Stimulated activated CD8-positive, alpha-beta memory T cell treated with anti-CD3 and anti-CD28 coated beads, Interleukin-12 subunit alpha, Interleukin-12 subunit beta, amount 100 ng/mL, for 24 hours (primary cell): ENCODE measurements around the gene ATP5PF.
"Not testable (repeated sequence)": the region's sequence is repeated elsewhere in the genome, so short reads cannot be mapped to it uniquely, and the experiment has no call there.

Source experiments
- DNase-seq: peaks from one replicate; pipeline ENCODE4 v3.0.0-alpha.2; 2020; ENCODE audit errors: extremely low read depth

The ATP5PF gene

GRCh38 chr21:25734904-25735645 lies at the start of gene ATP5PF, which contains the start of gene GABPA:
Gene ATP5PF (minus strand): TSS chr21:25734904. CDS start chr21:25729794, 5,110 bp downstream.
Gene GABPA (plus strand): TSS chr21:25734972. CDS start chr21:25741599, 6,627 bp downstream.
- DNase-seq, result peak; percentile 90

- not testable (repeated sequence) for DNase-seq
These were observed 43.6 kb upstream of the ATP5PF start for GRCh38 chr21:25778126-25778875.

GRCh38 chr21:25776440-25776839 lies 41.7 kb upstream of the ATP5PF start:
- no peak for DNase-seq

GRCh38 chr21:25772686-25773085 lies 38.0 kb upstream of the ATP5PF start:
- DNase-seq, result no peak

- no peak for DNase-seq
These were observed 33.2 kb upstream of the ATP5PF start for GRCh38 chr21:25767921-25768320.

GRCh38 chr21:25764065-25764464 lies 29.4 kb upstream of the ATP5PF start:
- no peak for DNase-seq

GRCh38 chr21:25760677-25761076 lies 26.0 kb upstream of the ATP5PF start:
- DNase-seq, result no peak

GRCh38 chr21:25760061-25760460 lies 25.4 kb upstream of the ATP5PF start:
- no peak for DNase-seq

- no peak for DNase-seq
These were observed 24.9 kb upstream of the ATP5PF start for GRCh38 chr21:25759573-25759972.

GRCh38 chr21:25757531-25757930 lies 22.8 kb upstream of the ATP5PF start:
- DNase-seq, result no peak

- no peak for DNase-seq
These were observed 21.7 kb upstream of the ATP5PF start for GRCh38 chr21:25756190-25756932.

- no peak for DNase-seq
These were observed 17.7 kb upstream of the ATP5PF start for GRCh38 chr21:25752416-25752815.

GRCh38 chr21:25750085-25750484 lies 15.4 kb upstream of the ATP5PF start:
- no peak for DNase-seq

GRCh38 chr21:25744854-25745253 lies 10.2 kb upstream of the ATP5PF start:
- no peak for DNase-seq

GRCh38 chr21:25742900-25743299 lies 8.2 kb upstream of the ATP5PF start:
- DNase-seq, result no peak

- no peak for DNase-seq
These were observed 2.7 kb upstream of the ATP5PF start for GRCh38 chr21:25737421-25737820.

- DNase-seq, result peak; percentile 55
These were observed 1.2 kb upstream of the ATP5PF start for GRCh38 chr21:25735646-25736597.

- DNase-seq, result no peak
These were observed 125 bp downstream of the ATP5PF start for GRCh38 chr21:25734654-25734903.

- no peak for DNase-seq
These were observed 648 bp downstream of the ATP5PF start for GRCh38 chr21:25733859-25734653.

- no peak for DNase-seq
These were observed 2.5 kb downstream of the ATP5PF start for GRCh38 chr21:25732091-25732760.
